Esophagus muscularis mucosa (tissue), 4 donors: ENCODE data around the gene LHFPL6. TPM values are rescaled to one million over a fixed set of nuclear protein-coding genes. Genes with fewer than 3 reads are reported as not detected.

Experiments used
- DNase-seq: peaks from one replicate; pipeline ENCODE4 v3.0.0-alpha.2; 2017; ENCODE audit errors: extremely low spot score
- H3K27ac ChIP-seq, 4 donors: fragments of 200-600 bp; sonication (generic); replicated peaks in 1 of 4; 1 replicate in 3 of 4; 2 replicates in 1 of 4; pipeline ENCODE4 v1.5.1; 2016 to 2019; ENCODE audit warnings: mild to moderate bottlenecking in 1 of 4
- H3K27me3 ChIP-seq, 4 donors: fragments of 200-600 bp; sonication (generic); one replicate each; pipeline versions ENCODE4 v1.5.1 to v1.6.0; 2016 to 2019
- H3K36me3 ChIP-seq, 4 donors: fragments of 200-600 bp; sonication (generic); one replicate each; pipeline ENCODE4 v1.5.1; 2016 to 2019
- H3K4me1 ChIP-seq, 4 donors: fragments of 200-600 bp; sonication (generic); one replicate each; pipeline ENCODE4 v1.5.1; 2016 to 2019
- H3K4me3 ChIP-seq, 4 donors: fragments of 200-600 bp; sonication (generic); 1 replicate in 2 of 4; 2 replicates in 2 of 4; pipeline ENCODE4 v1.5.1; 2016 to 2019; ENCODE audit warnings: mild to moderate bottlenecking in 4 of 4, moderate library complexity in 1 of 4
- H3K9me3 ChIP-seq, 4 donors: fragments of 200-600 bp; sonication (generic); 1 replicate in 3 of 4; 2 replicates in 1 of 4; pipeline ENCODE4 v1.5.1; 2016 to 2019
- CTCF ChIP-seq, 3 experiments: fragments of 200-600 bp in 2 of 3; fragments of 450-650 bp in 1 of 3; sonication (generic) in 2 of 3; IDR thresholded peaks; one replicate each; pipeline ENCODE4 v1.5.1; 2017 to 2019; ENCODE audit warnings: antibody characterized with exemption in 3 of 3, mild to moderate bottlenecking in 2 of 3, moderate library complexity in 1 of 3
- EP300 ChIP-seq: sonication (generic); formaldehyde crosslinking; IDR thresholded peaks from one replicate; pipeline ENCODE4 v1.6.1; 2017; ENCODE audit warnings: antibody characterized with exemption
- POLR2A ChIP-seq: fragments of 450-650 bp; IDR thresholded peaks from one replicate; pipeline ENCODE4 v1.6.1; 2017; ENCODE audit warnings: antibody characterized with exemption, moderate library complexity, mild to moderate bottlenecking, low read depth
- POLR2AphosphoS5 ChIP-seq, 2 donors: sonication (generic); formaldehyde crosslinking; IDR thresholded peaks; one replicate each; pipeline ENCODE4 v1.6.1; 2017; ENCODE audit warnings: antibody characterized with exemption in 2 of 2
- WGBS: methylation state at CpG from one replicate; pipeline ENCODE4 v1.1.5; 2018; 5-methylcytosine and 5-hydroxymethylcytosine counted together
- intact Hi-C: fragments of 100-400 bp; cut with DNase I; formaldehyde crosslinking; loops from one replicate; pipeline ENCODE4 v1.15.1; 2023
- total RNA-seq, 4 donors: library from RNA; depleted of rRNA; stranded (reverse); fragments of >200 nt; gene quantifications; one replicate each; pipeline versions ENCODE4 v1.1.0 to v1.2.1, GENCODE V29; 2016

The LHFPL6 gene
- total RNA-seq, 4 donors from 2014 or later: 55.6 to 75.9 (median 72.0) TPM

- no peak for DNase-seq
- H3K36me3 ChIP-seq: no peaks in the 10 kb centered on the region
- WGBS: 91% methylated on average over 3 of the region's 3 CpGs
- TF ChIP-seq CTCF (IDR thresholded peaks at IDR 0.05): no peak
- TF ChIP-seq POLR2A: no peak
- TF ChIP-seq EP300: no peak
- TF ChIP-seq POLR2AphosphoS5 (IDR thresholded peaks at IDR 0.05): no peak
- peaks cover 0 to 30% (median 21%) of the 10 kb centered on the region in 4 donors for H3K4me1 ChIP-seq
- H3K27ac ChIP-seq: no peak overlapping the region
- H3K27me3 ChIP-seq: no peaks in the 10 kb centered on the region
- H3K4me3 ChIP-seq: no peak overlapping the region
- H3K9me3 ChIP-seq: no peaks in the 10 kb centered on the region
- intact Hi-C loops: no loop called here
These were observed 232.9 kb downstream of the LHFPL6 start for GRCh38 chr13:39370048-39370447.

GRCh38 chr13:39369161-39369890 lies 233.7 kb downstream of the LHFPL6 start:
- intact Hi-C loops: no loop called here
- Histone ChIP-seq H3K27me3 (no peaks in the 10 kb centered on the region), H3K36me3 (no peaks in the 10 kb centered on the region), H3K4me1 (peaks cover 0 to 31% (median 27%) of the 10 kb centered on the region in 4 donors), H3K4me3 (no peak overlapping the region), H3K9me3 (no peaks in the 10 kb centered on the region), H3K27ac (no peak overlapping the region)
- WGBS: 59% methylated on average over 1 of the region's 1 CpG
- no peak for TF ChIP-seq CTCF (IDR thresholded peaks at IDR 0.05)
- no peak for TF ChIP-seq POLR2A
- TF ChIP-seq POLR2AphosphoS5 (IDR thresholded peaks at IDR 0.05): no peak
- TF ChIP-seq EP300: no peak
- no peak for DNase-seq

- H3K36me3 ChIP-seq: no peaks in the 10 kb centered on the region
- TF ChIP-seq EP300 (no peak), POLR2AphosphoS5 (IDR thresholded peaks at IDR 0.05) (no peak), POLR2A (no peak), CTCF (IDR thresholded peaks at IDR 0.05) (no peak)
- no peak for DNase-seq
- H3K4me1 ChIP-seq: peaks cover 9 to 38% (median 25%) of the 10 kb centered on the region in 4 donors
- intact Hi-C loops: no loop called here
- H3K9me3 ChIP-seq: no peaks in the 10 kb centered on the region
- peak overlapping the region in 1 of 4 donors; percentile 35 for H3K27ac ChIP-seq
- no peak overlapping the region for H3K4me3 ChIP-seq
- H3K27me3 ChIP-seq: no peaks in the 10 kb centered on the region
These were observed 237.1 kb downstream of the LHFPL6 start for GRCh38 chr13:39365879-39366278.

GRCh38 chr13:39364947-39365468 lies 238.0 kb downstream of the LHFPL6 start:
- Histone ChIP-seq H3K27me3 (no peaks in the 10 kb centered on the region), H3K27ac (peak overlapping the region in 1 of 4 donors; percentile 35), H3K4me1 (peaks cover 9 to 38% (median 21%) of the 10 kb centered on the region in 4 donors), H3K36me3 (no peaks in the 10 kb centered on the region), H3K9me3 (no peaks in the 10 kb centered on the region), H3K4me3 (no peak overlapping the region)
- TF ChIP-seq EP300 (no peak), CTCF (IDR thresholded peaks at IDR 0.05) (peak in 1 of 3 experiments; percentile 18), POLR2A (no peak)
- no peak for DNase-seq
- intact Hi-C loops: no loop called here
- WGBS: 57% methylated on average over 5 of the region's 5 CpGs
